Nephron progenitor cell (in vitro differentiated cells): ENCODE results near the gene LY6G5B.

Experiments
- DNase-seq: peaks from one replicate; pipeline ENCODE4 v3.0.0; 2021
- H3K27ac Mint-ChIP-seq: 2 replicates; pipeline ENCODE4 v1.8.0; 2021; ENCODE audit warnings: mild to moderate bottlenecking, moderate library complexity, mixed read lengths
- H3K27me3 Mint-ChIP-seq: 2 replicates; pipeline ENCODE4 v1.8.0; 2021; ENCODE audit warnings: mild to moderate bottlenecking, low read depth, mixed read lengths; ENCODE audit not compliant: poor library complexity
- H3K36me3 Mint-ChIP-seq: 2 replicates; pipeline ENCODE4 v1.8.0; 2021; ENCODE audit warnings: low read depth, mixed read lengths
- H3K4me1 Mint-ChIP-seq: 2 replicates; pipeline ENCODE4 v1.8.0; 2021; ENCODE audit warnings: mixed read lengths
- H3K4me3 Mint-ChIP-seq: 2 replicates; pipeline ENCODE4 v1.8.0; 2021; ENCODE audit warnings: mild to moderate bottlenecking, moderate library complexity, mixed read lengths
- H3K9me3 Mint-ChIP-seq: 2 replicates; pipeline ENCODE4 v1.8.0; 2021; ENCODE audit warnings: mild to moderate bottlenecking, moderate library complexity, mixed read lengths
- TF ChIP-seq, protein P1 (sequence below): fragments of 200-600 bp; sonication (generic); IDR thresholded peaks from 2 replicates; pipeline ENCODE4 v1.5.0; 2021; ENCODE audit warnings: antibody characterized with exemption

Gene LY6G5B

DNA sequence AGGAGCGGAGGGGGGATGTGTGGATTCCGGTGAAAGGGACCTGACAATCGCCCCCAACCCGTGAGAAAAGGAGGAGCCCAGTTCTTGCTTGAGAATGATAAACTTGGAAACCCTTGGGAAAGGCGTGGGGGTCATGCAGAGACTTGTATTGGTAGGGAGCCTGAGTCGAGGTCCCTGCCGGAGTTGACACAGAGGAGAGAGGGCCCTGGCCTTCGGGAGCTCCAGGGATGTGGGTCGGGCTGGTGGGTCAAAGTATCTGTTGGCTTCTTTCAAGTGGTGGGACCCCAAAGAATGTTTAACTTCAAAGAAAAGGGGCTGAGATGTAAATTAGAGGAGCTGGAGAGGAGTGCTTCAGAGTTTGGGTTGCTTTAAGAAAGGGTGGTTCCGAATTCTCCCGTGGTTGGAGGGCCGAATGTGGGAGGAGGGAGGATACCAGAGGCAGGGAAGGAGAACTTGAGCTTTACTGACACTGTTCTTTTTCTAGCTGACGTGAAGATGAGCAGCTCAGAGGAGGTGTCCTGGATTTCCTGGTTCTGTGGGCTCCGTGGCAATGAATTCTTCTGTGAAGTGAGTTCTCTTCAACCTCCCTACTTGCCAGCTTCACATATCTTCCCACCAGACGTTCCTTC lies 3.3 kb upstream of the LY6G5B start:
- Mint-ChIP-seq H3K9me3 (no peaks in the 10 kb centered on the region), H3K36me3 (peaks cover 57% of the 10 kb centered on the region), H3K4me1 (peaks cover 51% of the 10 kb centered on the region)

DNA sequence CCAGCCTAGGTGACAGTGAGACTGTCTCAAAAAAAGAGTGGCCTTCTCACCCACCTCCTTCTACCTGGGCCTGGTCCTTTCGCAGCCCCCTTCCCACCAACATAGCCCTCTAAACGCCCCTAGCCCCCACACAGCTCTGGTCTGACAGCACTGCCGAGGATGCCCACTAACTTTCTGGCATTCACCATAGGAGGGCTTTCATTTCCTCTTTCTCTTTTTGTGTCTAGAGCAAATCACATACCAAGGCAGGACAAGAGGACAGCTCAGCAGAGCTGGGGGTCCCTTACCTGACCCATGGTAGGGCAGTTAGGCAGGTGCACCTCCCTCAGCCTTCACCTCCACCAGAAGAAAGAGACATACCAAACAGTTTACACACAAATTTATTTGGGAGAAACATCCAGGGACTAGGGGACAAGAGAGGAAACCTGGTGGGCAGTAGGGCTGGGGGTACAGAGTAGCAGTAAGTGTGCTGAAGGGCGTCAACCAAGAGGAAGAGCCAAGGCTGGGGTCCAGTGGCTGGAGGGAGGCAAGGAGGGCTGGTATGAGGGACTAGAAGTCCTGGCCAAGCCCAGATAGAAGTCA lies 6.6 kb downstream of the LY6G5B start:
- H3K9me3 Mint-ChIP-seq: no peaks in the 10 kb centered on the region
- peaks cover 21% of the 10 kb centered on the region for H3K36me3 Mint-ChIP-seq
- H3K27ac Mint-ChIP-seq: peak overlapping the region; percentile 30
- TF ChIP-seq, protein P1, sequence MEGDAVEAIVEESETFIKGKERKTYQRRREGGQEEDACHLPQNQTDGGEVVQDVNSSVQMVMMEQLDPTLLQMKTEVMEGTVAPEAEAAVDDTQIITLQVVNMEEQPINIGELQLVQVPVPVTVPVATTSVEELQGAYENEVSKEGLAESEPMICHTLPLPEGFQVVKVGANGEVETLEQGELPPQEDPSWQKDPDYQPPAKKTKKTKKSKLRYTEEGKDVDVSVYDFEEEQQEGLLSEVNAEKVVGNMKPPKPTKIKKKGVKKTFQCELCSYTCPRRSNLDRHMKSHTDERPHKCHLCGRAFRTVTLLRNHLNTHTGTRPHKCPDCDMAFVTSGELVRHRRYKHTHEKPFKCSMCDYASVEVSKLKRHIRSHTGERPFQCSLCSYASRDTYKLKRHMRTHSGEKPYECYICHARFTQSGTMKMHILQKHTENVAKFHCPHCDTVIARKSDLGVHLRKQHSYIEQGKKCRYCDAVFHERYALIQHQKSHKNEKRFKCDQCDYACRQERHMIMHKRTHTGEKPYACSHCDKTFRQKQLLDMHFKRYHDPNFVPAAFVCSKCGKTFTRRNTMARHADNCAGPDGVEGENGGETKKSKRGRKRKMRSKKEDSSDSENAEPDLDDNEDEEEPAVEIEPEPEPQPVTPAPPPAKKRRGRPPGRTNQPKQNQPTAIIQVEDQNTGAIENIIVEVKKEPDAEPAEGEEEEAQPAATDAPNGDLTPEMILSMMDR: no peak
- no peak for DNase-seq
- peaks cover 12% of the 10 kb centered on the region for H3K27me3 Mint-ChIP-seq
- peaks cover 21% of the 10 kb centered on the region for H3K4me1 Mint-ChIP-seq
- H3K4me3 Mint-ChIP-seq: no peak overlapping the region

More for the DNA sequence above, 3.3 kb upstream of the LY6G5B start:
- TF ChIP-seq, protein P1: no peak
- peak overlapping the region; percentile 96 for H3K27ac Mint-ChIP-seq
- no peak for DNase-seq
- H3K4me3 Mint-ChIP-seq: peak overlapping the region; percentile 93
- H3K27me3 Mint-ChIP-seq: peaks cover 8% of the 10 kb centered on the region

DNA sequence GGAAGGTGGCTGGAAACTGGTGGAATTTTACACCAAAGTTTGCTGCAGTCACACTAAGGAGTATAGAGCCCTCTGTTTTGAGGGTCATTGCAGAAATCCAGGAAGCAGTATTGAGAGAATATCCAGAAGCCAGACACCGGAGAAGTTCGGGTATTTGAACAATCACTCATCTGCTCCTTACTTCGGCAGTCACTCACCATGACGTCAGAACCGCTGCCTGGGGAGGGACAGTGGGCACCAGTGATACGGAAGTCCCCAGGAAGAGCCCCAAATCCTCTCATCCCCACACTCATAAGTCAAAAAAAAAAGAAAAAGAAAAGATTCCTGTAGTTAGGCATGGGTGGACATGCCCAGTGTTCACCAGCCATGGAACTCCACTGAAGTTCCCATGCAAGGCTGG lies 7.1 kb downstream of the LY6G5B start:
- Mint-ChIP-seq H3K27ac (no peak overlapping the region), H3K4me1 (peaks cover 26% of the 10 kb centered on the region), H3K9me3 (no peaks in the 10 kb centered on the region), H3K27me3 (peaks cover 16% of the 10 kb centered on the region), H3K4me3 (no peak overlapping the region), H3K36me3 (peaks cover 19% of the 10 kb centered on the region)
- TF ChIP-seq, protein P1: no peak
- no peak for DNase-seq

DNA sequence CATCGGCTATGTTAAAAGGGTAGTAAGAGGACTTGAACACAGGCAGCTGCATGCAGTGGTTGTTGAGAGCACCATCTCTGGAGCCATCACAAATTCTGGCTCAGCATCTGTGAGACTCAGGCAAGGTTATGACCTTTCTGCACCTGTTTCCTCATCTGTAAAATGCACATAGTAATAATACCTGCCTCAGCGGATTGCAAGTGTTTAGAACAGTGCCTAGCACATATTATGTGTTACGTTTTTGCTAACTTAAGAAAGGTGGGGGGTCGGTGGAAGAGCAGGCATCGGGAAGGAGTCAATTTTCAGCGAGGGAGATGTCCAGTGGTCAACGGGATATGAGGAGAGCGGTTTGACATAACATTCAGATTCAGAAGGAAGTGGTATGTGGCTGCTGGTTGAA lies 8.2 kb downstream of the LY6G5B start:
- Mint-ChIP-seq H3K9me3 (no peaks in the 10 kb centered on the region), H3K27me3 (peaks cover 20% of the 10 kb centered on the region), H3K36me3 (peaks cover 8% of the 10 kb centered on the region), H3K27ac (no peak overlapping the region), H3K4me3 (no peak overlapping the region), H3K4me1 (peaks cover 33% of the 10 kb centered on the region)
- DNase-seq: no peak
- TF ChIP-seq, protein P1: no peak

DNA sequence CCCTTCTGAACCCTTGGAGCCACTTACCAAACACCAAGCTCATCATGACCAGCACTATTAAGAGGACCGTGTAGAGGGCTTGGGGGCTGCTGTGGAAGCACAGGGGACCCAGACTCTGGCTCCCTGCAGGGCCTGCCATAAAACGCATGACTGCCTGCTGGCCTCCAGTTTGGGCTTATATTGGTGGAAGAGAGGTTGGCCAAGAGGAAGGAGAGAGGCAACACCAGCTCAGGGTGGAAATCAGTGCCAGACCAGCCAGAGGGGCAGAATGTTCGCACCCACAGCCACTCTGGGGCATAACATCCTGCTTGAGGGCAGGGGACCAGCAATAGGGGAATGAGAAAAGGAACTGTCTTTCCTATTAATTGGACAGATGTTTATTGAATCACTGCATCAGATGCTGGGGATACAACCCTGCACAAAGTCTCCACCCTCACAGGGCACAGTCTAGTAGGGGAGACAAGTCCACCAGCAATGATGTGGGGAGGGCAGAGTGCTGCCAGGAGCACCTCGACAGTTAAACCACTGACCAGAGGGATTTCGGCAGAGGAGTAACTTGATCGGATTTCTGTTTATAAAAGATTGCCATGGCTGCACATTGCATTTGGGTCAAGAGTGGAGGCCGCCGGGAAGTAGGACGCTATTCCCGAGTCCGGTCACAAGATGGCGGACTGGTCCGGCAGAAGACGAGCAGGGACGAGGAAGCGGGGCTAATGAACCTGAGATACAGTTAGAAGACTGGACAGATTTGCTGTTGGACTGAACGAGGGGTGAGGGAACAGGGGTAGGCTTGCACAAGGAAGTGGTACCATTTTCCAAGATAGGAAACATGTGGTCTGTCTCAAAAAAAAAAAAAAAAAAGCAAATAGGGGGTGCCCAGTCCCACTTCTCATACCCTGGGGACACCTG lies 10.7 kb downstream of the LY6G5B start, which contains the start of gene LY6G5C:
Gene LY6G5C, minus strand, starts transcription at position 842 of the 909 bp plus-strand sequence. Its CDS starts 694 bp downstream, at position 148.
- Mint-ChIP-seq H3K4me3 (peak within 1 kb of the TSS; percentile 87), H3K27me3 (peaks cover 24% of the 10 kb centered on the region), H3K9me3 (no peaks in the 10 kb centered on the region), H3K36me3 (peaks cover 11% of the 10 kb centered on the region), H3K4me1 (peaks cover 42% of the 10 kb centered on the region), H3K27ac (peak within 1 kb of the TSS; percentile 90)
- peak; percentile 76 for DNase-seq
- TF ChIP-seq, protein P1: peak; percentile 54
